A549 (cell line): ENCODE results near the gene SPAG5. TPM values are rescaled to one million over a fixed set of nuclear protein-coding genes. Genes with fewer than 3 reads are reported as not detected.

Source experiments
- ATAC-seq, 2 experiments: fragments of 200-7000 bp in 1 of 2; fragments of >200 bp in 1 of 2; cut with Nextera tagmentation in 1 of 2; cut with Tn5 transposase in 1 of 2; 3 replicates each; pipeline versions ENCODE4 v1.8.0 to v1.9.1; 2018 to 2020; ENCODE audit warnings: mild to moderate bottlenecking in 1 of 2, moderate library complexity in 1 of 2
- CTCF ChIA-PET: fragments of 300-600 bp; sonication (Branson Sonifier 250); formaldehyde crosslinking; extraction: SDS; loops from one replicate; lab custom pipeline; 2021; ENCODE audit warnings: antibody characterized with exemption, inconsistent platforms; lab: Yijun Ruan, JAX
- POLR2A ChIA-PET: fragments of 350-600 bp; formaldehyde crosslinking; extraction: SDS; loops from one replicate; lab custom pipeline; 2021; ENCODE audit warnings: antibody characterized with exemption, inconsistent platforms; lab: Yijun Ruan, JAX
- DNase-seq, 2 experiments: peaks; one replicate each; pipeline versions ENCODE4 v3.0.0 to v3.0.0-alpha.2; 2011 to 2016; ENCODE audit warnings: low read depth in 1 of 2, low spot score in 1 of 2
- FAIRE-seq: peaks from 2 replicates; lab custom pipeline; 2011; peaks lifted over from hg19 to GRCh38; lab: Jason Lieb, UNC
- H3K27ac ChIP-seq, 2 experiments: fragments of >200 bp; sonication (Bioruptor Twin); formaldehyde crosslinking; 3 replicates each; pipeline ENCODE4 v1.5.1; 2016 to 2017
- H3K4me1 ChIP-seq: fragments of >200 bp; sonication (Bioruptor Twin); formaldehyde crosslinking; 3 replicates; pipeline ENCODE4 v1.6.1; 2016
- H3K4me2 ChIP-seq: fragments of >200 bp; sonication (Bioruptor Twin); formaldehyde crosslinking; 3 replicates; pipeline ENCODE4 v1.6.1; 2016
- H3K4me3 ChIP-seq: fragments of >200 bp; sonication (Bioruptor Twin); formaldehyde crosslinking; 3 replicates; pipeline ENCODE4 v1.5.1; 2016
- H3K9me3 ChIP-seq: fragments of >200 bp; sonication (Bioruptor Twin); formaldehyde crosslinking; 3 replicates; pipeline ENCODE4 v1.6.1; 2016
- EP300 ChIP-seq, 2 experiments: fragments of >200 bp; sonication (Bioruptor Twin); formaldehyde crosslinking; IDR thresholded peaks; 2 replicates in 1 of 2; 3 replicates in 1 of 2; pipeline ENCODE4 v1.6.1; 2016 to 2017
- FOSB ChIP-seq: fragments of 250-450 bp; sonication (Bioruptor Pico); IDR thresholded peaks from 2 replicates; pipeline ENCODE4 v1.5.0; 2020; ENCODE audit warnings: mild to moderate bottlenecking, moderate library complexity
- FOSL2 ChIP-seq, 2 experiments: fragments of 450-650 bp in 1 of 2; fragments of >200 bp in 1 of 2; sonication (Bioruptor Twin) in 1 of 2; formaldehyde crosslinking; IDR thresholded peaks; 2 replicates each; pipeline versions ENCODE4 v1.5.0 to v1.6.1; 2016 to 2020; ENCODE audit warnings: mild to moderate bottlenecking in 1 of 2, moderate library complexity in 1 of 2
- GATA3 ChIP-seq: IDR thresholded peaks from 2 replicates; pipeline ENCODE4 v1.6.1; 2012; ENCODE audit warnings: borderline replicate concordance
- HOXA7 ChIP-seq: fragments of 250-450 bp; sonication (Bioruptor Pico); IDR thresholded peaks from 2 replicates; pipeline ENCODE4 v1.5.0; 2020; ENCODE audit warnings: mild to moderate bottlenecking, moderate library complexity
- MYC ChIP-seq: IDR thresholded peaks from 2 replicates; pipeline ENCODE4 v1.6.1; 2012; ENCODE audit warnings: mild to moderate bottlenecking, inconsistent platforms, low read length, improper control_type of control experiment, borderline replicate concordance
- NPAS2 ChIP-seq: fragments of 250-450 bp; sonication (Bioruptor Pico); IDR thresholded peaks from 2 replicates; pipeline ENCODE4 v1.8.0; 2022; ENCODE audit warnings: mild to moderate bottlenecking, moderate library complexity, borderline replicate concordance
- POLR2A ChIP-seq: IDR thresholded peaks from 2 replicates; pipeline ENCODE4 v1.6.1; 2012; ENCODE audit warnings: mild to moderate bottlenecking, low read length
- ZC3H11A ChIP-seq: fragments of 450-650 bp; IDR thresholded peaks from 2 replicates; pipeline ENCODE4 v1.6.1; 2014; ENCODE audit warnings: antibody characterized with exemption, mild to moderate bottlenecking
- WGBS: methylation state at CpG from one replicate; pipeline ENCODE4 v1.1.6; 2017; ENCODE audit errors: missing lambda C conversion rate; 5-methylcytosine and 5-hydroxymethylcytosine counted together
- polyA plus RNA-seq, 4 experiments: library from polyadenylated mRNA; depleted of rRNA in 3 of 4; stranded (reverse); fragments of >200 nt; fragmentation: RNase III in 1 of 4; extraction: RNeasy Plus Mini Kit Qiagen cat#74134 plus additional on column Dnase treatment in 1 of 4; gene quantifications; 2 replicates in 3 of 4; 3 replicates in 1 of 4; pipeline ENCODE4 v1.2.3, GENCODE V29; 2011 to 2017
- TF ChIP-seq, protein P1 (sequence below): fragments of >200 bp; sonication (Bioruptor Twin); formaldehyde crosslinking; IDR thresholded peaks from 3 replicates; pipeline ENCODE4 v1.5.1; 2016
- TF ChIP-seq, protein P2 (sequence below): fragments of >200 bp; sonication (Bioruptor Twin); formaldehyde crosslinking; IDR thresholded peaks from 3 replicates; pipeline ENCODE4 v1.6.1; 2016
- TF ChIP-seq, protein P3 (sequence below): fragments of 150-350 bp; IDR thresholded peaks from 2 replicates; pipeline ENCODE4 v1.6.1; 2014; ENCODE audit warnings: low read depth, mild to moderate bottlenecking, low read length
- TF ChIP-seq, protein P4 (sequence below): fragments of 250-450 bp; sonication (Bioruptor Pico); IDR thresholded peaks from 2 replicates; pipeline ENCODE4 v1.5.0; 2020; ENCODE audit warnings: low read depth, mild to moderate bottlenecking, moderate library complexity
- TF ChIP-seq, protein P5 (sequence below): fragments of 200-600 bp; sonication (generic); IDR thresholded peaks from 2 replicates; pipeline ENCODE4 v1.6.1; 2016; ENCODE audit warnings: antibody characterized with exemption, mild to moderate bottlenecking, moderate library complexity
- TF ChIP-seq, protein P6 (sequence below): fragments of 450-650 bp; IDR thresholded peaks from 2 replicates; pipeline ENCODE4 v1.6.1; 2014; ENCODE audit warnings: antibody characterized with exemption

SPAG5 gene
- polyA plus RNA-seq, 2 of the 4 experiments (the other 2 are of a cell fraction), result 111 TPM

DNA sequence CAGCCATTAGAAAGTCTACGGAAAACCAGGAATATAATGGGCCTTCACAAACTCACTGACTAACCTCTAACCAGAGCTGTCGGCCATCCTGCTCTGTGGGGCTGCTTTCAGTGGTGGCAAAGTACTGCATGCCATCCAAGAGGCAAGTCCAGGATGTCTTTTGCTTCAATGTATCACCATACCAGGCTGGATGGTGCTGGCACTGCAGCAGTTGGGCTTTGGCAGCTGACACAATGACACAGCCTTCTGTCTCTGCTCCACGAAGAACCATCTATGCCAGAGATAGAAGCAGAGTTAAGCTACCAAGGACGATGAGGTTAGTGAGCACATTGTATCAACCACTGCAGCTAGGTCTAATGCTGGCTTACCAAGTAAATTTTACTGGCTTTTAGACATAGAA is 24.9 kb upstream of the SPAG5 start:
- DNase-seq, result no peak
- WGBS, result 89% methylated on average over 4 of the region's 4 CpGs
- ChIA-PET POLR2A (interaction anchor here (1.6 kb wide), 1 partner anchor 52 kb away, joined by 4 read pairs; no protein-coding TSS in a partner anchor), CTCF (interaction anchor here (0.7 to 3.0 kb wide), 8 partner anchors 9 to 129 kb away, joined by 3 to 10 read pairs (median 4); no protein-coding TSS in a partner anchor)
- Histone ChIP-seq H3K4me3 (no peak overlapping the region), H3K27ac (no peak overlapping the region), H3K4me2 (no peak overlapping the region), H3K4me1 (no peaks in the 10 kb centered on the region), H3K9me3 (no peaks in the 10 kb centered on the region)
- no peak for ATAC-seq
- FAIRE-seq, result no peak
- TF ChIP-seq, protein P1, sequence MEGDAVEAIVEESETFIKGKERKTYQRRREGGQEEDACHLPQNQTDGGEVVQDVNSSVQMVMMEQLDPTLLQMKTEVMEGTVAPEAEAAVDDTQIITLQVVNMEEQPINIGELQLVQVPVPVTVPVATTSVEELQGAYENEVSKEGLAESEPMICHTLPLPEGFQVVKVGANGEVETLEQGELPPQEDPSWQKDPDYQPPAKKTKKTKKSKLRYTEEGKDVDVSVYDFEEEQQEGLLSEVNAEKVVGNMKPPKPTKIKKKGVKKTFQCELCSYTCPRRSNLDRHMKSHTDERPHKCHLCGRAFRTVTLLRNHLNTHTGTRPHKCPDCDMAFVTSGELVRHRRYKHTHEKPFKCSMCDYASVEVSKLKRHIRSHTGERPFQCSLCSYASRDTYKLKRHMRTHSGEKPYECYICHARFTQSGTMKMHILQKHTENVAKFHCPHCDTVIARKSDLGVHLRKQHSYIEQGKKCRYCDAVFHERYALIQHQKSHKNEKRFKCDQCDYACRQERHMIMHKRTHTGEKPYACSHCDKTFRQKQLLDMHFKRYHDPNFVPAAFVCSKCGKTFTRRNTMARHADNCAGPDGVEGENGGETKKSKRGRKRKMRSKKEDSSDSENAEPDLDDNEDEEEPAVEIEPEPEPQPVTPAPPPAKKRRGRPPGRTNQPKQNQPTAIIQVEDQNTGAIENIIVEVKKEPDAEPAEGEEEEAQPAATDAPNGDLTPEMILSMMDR, result no peak
- TF ChIP-seq FOSB (CRISPR knock-in tag) (no peak), EP300 (IDR thresholded peaks at IDR 0.05) (no peak), ZC3H11A (no peak), HOXA7 (CRISPR knock-in tag) (no peak), NPAS2 (CRISPR knock-in tag) (no peak), MYC (no peak)
- TF ChIP-seq, protein P2, sequence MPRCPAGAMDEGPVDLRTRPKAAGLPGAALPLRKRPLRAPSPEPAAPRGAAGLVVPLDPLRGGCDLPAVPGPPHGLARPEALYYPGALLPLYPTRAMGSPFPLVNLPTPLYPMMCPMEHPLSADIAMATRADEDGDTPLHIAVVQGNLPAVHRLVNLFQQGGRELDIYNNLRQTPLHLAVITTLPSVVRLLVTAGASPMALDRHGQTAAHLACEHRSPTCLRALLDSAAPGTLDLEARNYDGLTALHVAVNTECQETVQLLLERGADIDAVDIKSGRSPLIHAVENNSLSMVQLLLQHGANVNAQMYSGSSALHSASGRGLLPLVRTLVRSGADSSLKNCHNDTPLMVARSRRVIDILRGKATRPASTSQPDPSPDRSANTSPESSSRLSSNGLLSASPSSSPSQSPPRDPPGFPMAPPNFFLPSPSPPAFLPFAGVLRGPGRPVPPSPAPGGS, result no peak
- TF ChIP-seq, protein P3, sequence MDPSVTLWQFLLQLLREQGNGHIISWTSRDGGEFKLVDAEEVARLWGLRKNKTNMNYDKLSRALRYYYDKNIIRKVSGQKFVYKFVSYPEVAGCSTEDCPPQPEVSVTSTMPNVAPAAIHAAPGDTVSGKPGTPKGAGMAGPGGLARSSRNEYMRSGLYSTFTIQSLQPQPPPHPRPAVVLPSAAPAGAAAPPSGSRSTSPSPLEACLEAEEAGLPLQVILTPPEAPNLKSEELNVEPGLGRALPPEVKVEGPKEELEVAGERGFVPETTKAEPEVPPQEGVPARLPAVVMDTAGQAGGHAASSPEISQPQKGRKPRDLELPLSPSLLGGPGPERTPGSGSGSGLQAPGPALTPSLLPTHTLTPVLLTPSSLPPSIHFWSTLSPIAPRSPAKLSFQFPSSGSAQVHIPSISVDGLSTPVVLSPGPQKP, result no peak
- TF ChIP-seq, protein P4, sequence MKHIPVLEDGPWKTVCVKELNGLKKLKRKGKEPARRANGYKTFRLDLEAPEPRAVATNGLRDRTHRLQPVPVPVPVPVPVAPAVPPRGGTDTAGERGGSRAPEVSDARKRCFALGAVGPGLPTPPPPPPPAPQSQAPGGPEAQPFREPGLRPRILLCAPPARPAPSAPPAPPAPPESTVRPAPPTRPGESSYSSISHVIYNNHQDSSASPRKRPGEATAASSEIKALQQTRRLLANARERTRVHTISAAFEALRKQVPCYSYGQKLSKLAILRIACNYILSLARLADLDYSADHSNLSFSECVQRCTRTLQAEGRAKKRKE (CRISPR knock-in tag), result no peak
- TF ChIP-seq, protein P5, sequence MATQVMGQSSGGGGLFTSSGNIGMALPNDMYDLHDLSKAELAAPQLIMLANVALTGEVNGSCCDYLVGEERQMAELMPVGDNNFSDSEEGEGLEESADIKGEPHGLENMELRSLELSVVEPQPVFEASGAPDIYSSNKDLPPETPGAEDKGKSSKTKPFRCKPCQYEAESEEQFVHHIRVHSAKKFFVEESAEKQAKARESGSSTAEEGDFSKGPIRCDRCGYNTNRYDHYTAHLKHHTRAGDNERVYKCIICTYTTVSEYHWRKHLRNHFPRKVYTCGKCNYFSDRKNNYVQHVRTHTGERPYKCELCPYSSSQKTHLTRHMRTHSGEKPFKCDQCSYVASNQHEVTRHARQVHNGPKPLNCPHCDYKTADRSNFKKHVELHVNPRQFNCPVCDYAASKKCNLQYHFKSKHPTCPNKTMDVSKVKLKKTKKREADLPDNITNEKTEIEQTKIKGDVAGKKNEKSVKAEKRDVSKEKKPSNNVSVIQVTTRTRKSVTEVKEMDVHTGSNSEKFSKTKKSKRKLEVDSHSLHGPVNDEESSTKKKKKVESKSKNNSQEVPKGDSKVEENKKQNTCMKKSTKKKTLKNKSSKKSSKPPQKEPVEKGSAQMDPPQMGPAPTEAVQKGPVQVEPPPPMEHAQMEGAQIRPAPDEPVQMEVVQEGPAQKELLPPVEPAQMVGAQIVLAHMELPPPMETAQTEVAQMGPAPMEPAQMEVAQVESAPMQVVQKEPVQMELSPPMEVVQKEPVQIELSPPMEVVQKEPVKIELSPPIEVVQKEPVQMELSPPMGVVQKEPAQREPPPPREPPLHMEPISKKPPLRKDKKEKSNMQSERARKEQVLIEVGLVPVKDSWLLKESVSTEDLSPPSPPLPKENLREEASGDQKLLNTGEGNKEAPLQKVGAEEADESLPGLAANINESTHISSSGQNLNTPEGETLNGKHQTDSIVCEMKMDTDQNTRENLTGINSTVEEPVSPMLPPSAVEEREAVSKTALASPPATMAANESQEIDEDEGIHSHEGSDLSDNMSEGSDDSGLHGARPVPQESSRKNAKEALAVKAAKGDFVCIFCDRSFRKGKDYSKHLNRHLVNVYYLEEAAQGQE, result no peak
- TF ChIP-seq, protein P6, sequence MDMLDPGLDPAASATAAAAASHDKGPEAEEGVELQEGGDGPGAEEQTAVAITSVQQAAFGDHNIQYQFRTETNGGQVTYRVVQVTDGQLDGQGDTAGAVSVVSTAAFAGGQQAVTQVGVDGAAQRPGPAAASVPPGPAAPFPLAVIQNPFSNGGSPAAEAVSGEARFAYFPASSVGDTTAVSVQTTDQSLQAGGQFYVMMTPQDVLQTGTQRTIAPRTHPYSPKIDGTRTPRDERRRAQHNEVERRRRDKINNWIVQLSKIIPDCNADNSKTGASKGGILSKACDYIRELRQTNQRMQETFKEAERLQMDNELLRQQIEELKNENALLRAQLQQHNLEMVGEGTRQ, result no peak

DNA sequence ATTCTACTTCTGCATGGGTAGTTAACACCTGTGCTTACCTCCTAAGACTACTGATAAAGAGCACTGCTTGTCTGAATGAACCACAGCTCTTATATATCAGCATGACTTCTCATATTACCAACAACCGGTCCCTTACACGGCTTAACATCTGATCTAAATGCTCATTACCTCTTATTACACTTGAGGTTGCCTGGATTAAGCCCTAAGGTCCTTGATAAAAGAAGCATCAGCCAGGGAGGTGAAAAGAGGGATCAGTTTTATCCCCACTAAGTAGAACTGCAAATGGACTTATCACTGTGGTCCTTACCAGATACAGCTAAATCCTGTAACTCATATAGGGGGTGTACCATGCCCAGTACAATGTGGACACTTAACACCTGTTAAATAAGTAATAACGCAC is 23.4 kb upstream of the SPAG5 start:
- 97% methylated on average over 3 of the region's 3 CpGs for WGBS
- CTCF ChIA-PET, result interaction anchor here (0.6 to 3.7 kb wide), 10 partner anchors 8 to 129 kb away, joined by 3 to 11 read pairs (median 5); partner anchors contain the start of gene BLTP2
- POLR2A ChIA-PET, result no interaction called here

More for the DNA sequence above, 23.4 kb upstream of the SPAG5 start:
- no peak overlapping the region for H3K4me2 ChIP-seq
- FAIRE-seq (no peak), DNase-seq (no peak), ATAC-seq (no peak)
- no peaks in the 10 kb centered on the region for H3K4me1 ChIP-seq
- H3K4me3 ChIP-seq, result no peak overlapping the region
- TF ChIP-seq GATA3 (no peak), POLR2A (no peak), FOSL2 (IDR thresholded peaks at IDR 0.05) (no peak), FOSL2 (CRISPR knock-in tag; IDR thresholded peaks at IDR 0.05) (no peak)
- H3K27ac ChIP-seq, result no peak overlapping the region
- H3K9me3 ChIP-seq, result no peaks in the 10 kb centered on the region
